CD4-positive, alpha-beta T cell treated with Interleukin-15 for 4 hours (primary cell): ENCODE measurements around the gene ADPRM.
A peak's percentile ranks its signal among the peaks of the same experiment; 100 is the strongest.

ENCODE experiments used
- DNase-seq: peaks from one replicate; pipeline ENCODE4 v3.0.0-alpha.2; 2020; ENCODE audit warnings: low spot score

ADPRM gene

GRCh38 chr17:10741416-10742135 lies 44.2 kb downstream of the ADPRM start:
- DNase-seq, result no peak

DNA sequence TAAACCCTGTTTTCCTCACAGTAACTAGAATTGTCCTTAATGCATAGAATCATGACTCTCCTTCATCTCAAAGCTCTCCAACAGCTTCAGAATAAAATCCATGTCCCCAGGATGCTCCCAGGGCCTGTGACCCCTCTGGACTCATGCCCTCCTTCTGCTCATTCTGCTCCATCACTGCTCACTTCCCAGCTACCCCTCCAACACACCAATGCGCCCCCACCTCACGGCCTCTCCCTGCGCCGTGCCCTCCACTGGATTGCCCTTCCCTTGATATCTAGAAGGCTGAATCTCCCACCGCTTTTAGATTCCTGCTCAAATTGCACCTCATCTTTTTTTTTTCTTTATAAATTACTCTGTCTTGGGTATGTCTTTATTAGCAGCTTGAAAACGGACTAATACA lies 45.0 kb downstream of the ADPRM start:
- no peak for DNase-seq

DNA sequence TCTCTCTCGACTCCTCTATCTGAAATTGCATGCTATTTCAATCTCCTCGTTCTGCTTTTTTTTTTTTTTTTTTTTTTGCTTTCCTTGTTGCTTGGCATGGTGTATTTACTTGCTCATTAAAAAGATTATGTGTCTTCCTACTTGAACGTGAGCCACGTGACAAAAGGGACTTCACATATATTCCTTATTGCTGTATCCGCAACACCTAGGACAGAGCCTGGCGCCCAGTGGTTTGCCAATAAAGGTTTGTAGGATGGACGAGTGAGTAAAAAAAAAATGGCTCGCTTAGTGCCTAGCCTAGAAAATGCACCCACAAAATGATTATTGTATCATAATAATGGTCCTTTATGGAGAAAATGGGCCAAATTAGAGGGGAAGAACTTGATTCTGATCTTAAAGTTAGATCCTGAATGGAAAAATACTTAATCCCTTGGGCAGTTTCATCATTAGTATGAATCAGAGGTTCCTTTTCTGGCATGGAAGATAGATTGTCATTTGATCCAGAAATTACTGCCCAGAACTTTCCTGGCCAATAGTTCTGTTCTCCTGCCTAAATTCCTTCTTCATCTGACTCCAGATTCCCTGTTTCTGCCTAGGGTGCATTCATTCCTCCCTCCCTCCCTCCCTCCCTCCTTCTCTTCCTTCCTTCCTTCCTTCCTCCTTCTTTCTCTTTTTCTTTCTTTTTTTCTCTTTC lies 46.1 kb downstream of the ADPRM start:
- DNase-seq, result no peak

DNA sequence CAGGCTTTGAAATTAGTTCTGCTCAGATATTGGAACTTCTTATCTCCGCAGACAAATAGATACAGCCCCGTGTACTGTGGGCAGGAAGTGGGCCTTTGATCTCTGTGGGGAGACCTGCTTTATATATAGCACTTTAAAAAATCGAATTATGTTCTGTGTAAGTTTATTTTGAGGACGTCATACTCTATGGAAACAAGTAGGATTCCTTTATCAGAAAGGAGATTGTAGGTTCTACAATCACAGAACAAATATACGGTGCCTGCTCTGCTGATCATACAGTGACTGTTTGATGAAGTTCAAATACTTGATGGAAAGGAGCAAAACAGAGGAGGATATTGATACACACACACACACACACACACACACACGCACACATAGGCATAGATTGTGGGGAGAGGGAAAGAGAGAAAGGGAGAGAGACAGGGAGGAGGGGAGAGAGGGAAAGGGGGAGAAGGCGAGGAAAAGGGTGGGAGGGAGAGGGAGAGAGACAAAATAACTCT lies 47.2 kb downstream of the ADPRM start:
- DNase-seq, result peak; percentile 17

- DNase-seq, result no peak
These were observed 47.8 kb downstream of the ADPRM start for GRCh38 chr17:10745231-10745630.

GRCh38 chr17:10748531-10749181 lies 51.3 kb downstream of the ADPRM start:
- DNase-seq, result no peak

GRCh38 chr17:10750210-10750609 lies 52.8 kb downstream of the ADPRM start:
- no peak for DNase-seq

DNA sequence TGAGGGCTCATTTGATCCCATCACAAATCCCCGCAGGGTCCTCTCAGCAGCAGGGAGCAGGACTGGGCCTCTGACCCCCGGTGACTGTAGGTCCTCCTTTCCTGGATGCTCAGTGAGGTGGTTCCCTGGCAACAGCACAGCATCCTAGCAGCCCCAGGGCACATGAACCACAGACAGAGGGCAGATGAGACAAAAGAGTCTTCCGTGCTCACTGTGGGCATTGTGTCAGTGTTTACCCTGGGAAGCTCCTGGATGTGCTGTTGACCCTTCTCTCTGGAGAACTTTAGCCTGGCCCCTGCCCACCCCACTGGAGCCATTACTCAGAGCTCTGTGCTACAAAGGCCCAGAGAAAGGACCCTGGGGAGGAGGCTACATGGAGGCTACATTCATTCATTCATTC lies 54.2 kb downstream of the ADPRM start:
- no peak for DNase-seq

- DNase-seq, result no peak
These were observed 55.3 kb downstream of the ADPRM start for GRCh38 chr17:10752696-10753095.

DNA sequence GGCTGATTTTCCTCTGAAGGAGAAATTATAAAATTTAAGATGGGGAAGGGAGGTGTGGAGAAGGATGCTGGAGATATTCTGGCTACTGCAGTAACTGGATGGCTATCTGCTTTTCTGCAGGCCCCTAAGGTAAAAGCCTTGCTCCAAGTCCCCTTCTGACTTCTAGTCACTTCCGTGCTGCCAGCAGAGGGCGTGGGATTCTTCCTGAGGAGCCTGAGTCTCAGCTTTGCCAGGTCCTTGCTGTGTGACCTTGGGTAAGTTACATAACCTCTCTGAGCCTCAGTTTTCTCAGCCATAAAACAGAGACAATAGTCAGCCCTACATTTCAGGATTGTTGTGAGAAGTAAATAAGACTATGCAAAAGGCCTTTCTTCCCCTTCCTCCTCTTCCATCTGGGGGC lies 56.7 kb downstream of the ADPRM start:
- peak; percentile 13 for DNase-seq

GRCh38 chr17:10754861-10755591 lies 57.6 kb downstream of the ADPRM start:
- no peak for DNase-seq

DNA sequence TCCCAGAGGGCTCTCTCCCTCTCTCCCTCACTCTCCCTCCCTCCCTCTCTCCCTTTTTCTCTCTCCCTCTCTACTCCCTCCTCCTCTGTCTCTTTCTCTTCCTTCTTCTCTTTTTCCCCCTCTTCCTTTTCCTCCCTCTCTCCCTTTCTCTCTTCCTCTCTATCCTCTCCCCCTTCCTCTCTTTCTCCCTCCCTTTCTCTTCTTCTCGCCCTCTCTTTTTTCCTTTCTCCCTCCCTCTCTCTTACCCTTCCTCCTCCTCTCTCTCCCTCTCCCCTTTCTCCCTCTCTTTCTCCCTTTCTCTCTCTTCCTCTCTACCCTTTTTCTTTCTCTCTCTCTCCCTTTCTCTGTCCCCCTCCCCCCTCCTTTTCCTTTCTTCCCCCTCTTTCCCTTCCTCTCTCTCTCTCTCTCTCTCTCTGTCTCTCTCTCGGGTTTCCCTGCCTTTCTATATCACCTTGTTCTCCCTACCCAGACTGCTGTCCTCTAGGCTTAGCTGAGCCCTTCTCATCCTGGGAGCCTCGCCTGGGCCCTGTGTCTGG lies 58.3 kb downstream of the ADPRM start:
- no peak for DNase-seq

GRCh38 chr17:10756185-10756584 lies 58.8 kb downstream of the ADPRM start:
- DNase-seq, result no peak

DNA sequence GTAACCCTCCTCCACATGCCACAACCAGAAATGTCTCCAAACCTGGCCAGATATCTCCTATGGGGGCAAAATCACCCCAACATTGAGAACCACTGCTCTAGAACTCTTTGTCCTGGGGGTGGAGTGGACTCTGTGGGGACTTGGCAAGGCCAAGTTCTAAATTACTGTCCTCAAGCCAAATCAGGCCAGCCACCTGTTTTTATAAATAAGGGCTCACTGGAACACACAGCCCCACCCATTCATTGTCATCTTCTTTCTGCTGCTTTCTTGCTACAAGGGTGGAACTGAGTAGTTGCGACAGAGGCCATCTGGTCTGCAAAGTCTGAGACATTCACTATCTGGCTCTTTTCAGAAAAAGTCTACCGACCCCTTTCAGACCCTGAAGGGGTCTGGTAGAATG lies 59.2 kb downstream of the ADPRM start:
- no peak for DNase-seq

GRCh38 chr17:10757067-10757466 lies 59.7 kb downstream of the ADPRM start:
- no peak for DNase-seq

GRCh38 chr17:10757647-10758046 lies 60.3 kb downstream of the ADPRM start:
- DNase-seq, result no peak

GRCh38 chr17:10758062-10758461 lies 60.7 kb downstream of the ADPRM start:
- DNase-seq, result no peak
